ENCODE results near the gene STIM1.
"Not testable (repeated sequence)": the region's sequence is repeated elsewhere in the genome, so short reads cannot be mapped to it uniquely, and the experiment has no call there.

The STIM1 gene

DNA sequence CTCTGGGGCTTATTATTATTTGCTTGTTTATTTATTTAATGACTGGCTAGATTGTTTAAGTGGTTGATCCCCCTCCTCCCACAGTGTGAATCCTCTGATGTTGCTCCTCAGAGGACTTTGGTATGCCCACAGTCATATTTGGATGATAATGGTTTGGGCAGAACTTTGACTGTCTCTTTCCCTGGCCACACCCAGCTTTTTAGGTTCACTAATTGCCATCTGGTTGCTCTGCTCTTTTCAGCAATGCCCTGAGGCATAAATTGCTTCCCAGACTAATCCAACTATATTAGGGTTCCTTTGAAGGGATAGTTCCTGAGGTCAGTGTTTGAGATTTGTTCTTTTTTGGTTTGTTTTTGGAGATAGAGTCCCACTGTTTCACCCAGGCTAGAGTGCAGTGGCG, 139.8 kb downstream of the STIM1 start:
- H3K4me1 ChIP-seq (ENCODE audit: control insufficient read depth, insufficient read depth, low read length, unreplicated experiment), result peaks cover 5% of the 10 kb centered on the region
- no peaks in the 10 kb centered on the region for H3K36me3 ChIP-seq (ENCODE audit: insufficient read depth, low read length)
- H3K27me3 ChIP-seq (ENCODE audit: insufficient read depth, low read length), result no peaks in the 10 kb centered on the region
- no peak overlapping the region for H3K4me3 ChIP-seq (ENCODE audit: low read depth, low read length)
- H2AFZ ChIP-seq (ENCODE audit: low read length, unreplicated experiment), result no peak overlapping the region
- no peaks in the 10 kb centered on the region for H3K79me2 ChIP-seq (ENCODE audit: control insufficient read depth, insufficient read depth, low read length, unreplicated experiment)
- H3K27ac ChIP-seq (ENCODE audit: low read depth, low read length), result no peak overlapping the region

- H2AFZ ChIP-seq (ENCODE audit: low read length, unreplicated experiment), result no peak overlapping the region
- H3K4me1 ChIP-seq (ENCODE audit: control insufficient read depth, insufficient read depth, low read length, unreplicated experiment), result peaks cover 5% of the 10 kb centered on the region
- H3K27me3 ChIP-seq (ENCODE audit: insufficient read depth, low read length), result no peaks in the 10 kb centered on the region
- no peaks in the 10 kb centered on the region for H3K79me2 ChIP-seq (ENCODE audit: control insufficient read depth, insufficient read depth, low read length, unreplicated experiment)
- no peak overlapping the region for H3K4me3 ChIP-seq (ENCODE audit: low read depth, low read length)
- H3K27ac ChIP-seq (ENCODE audit: low read depth, low read length), result no peak overlapping the region
- H3K36me3 ChIP-seq (ENCODE audit: insufficient read depth, low read length), result no peaks in the 10 kb centered on the region
These were observed 140.6 kb downstream of the STIM1 start for GRCh38 chr11:3995949-3996554.

- no peak overlapping the region for H3K4me3 ChIP-seq (ENCODE audit: low read depth, low read length)
- no peak overlapping the region for H2AFZ ChIP-seq (ENCODE audit: low read length, unreplicated experiment)
- no peaks in the 10 kb centered on the region for H3K36me3 ChIP-seq (ENCODE audit: insufficient read depth, low read length)
- H3K27ac ChIP-seq (ENCODE audit: low read depth, low read length), result no peak overlapping the region
- no peaks in the 10 kb centered on the region for H3K27me3 ChIP-seq (ENCODE audit: insufficient read depth, low read length)
- H3K79me2 ChIP-seq (ENCODE audit: control insufficient read depth, insufficient read depth, low read length, unreplicated experiment), result no peaks in the 10 kb centered on the region
- peaks cover 5% of the 10 kb centered on the region for H3K4me1 ChIP-seq (ENCODE audit: control insufficient read depth, insufficient read depth, low read length, unreplicated experiment)
These were observed 141.2 kb downstream of the STIM1 start for GRCh38 chr11:3996651-3997050.

GRCh38 chr11:4004753-4005152, 149.3 kb downstream of the STIM1 start:
- not testable (repeated sequence) for H3K36me3 ChIP-seq (ENCODE audit: insufficient read depth, low read length); H3K79me2 ChIP-seq (ENCODE audit: control insufficient read depth, insufficient read depth, low read length, unreplicated experiment); H3K4me3 ChIP-seq (ENCODE audit: low read depth, low read length); H2AFZ ChIP-seq (ENCODE audit: low read length, unreplicated experiment); H3K27ac ChIP-seq (ENCODE audit: low read depth, low read length); H3K4me1 ChIP-seq (ENCODE audit: control insufficient read depth, insufficient read depth, low read length, unreplicated experiment); H3K27me3 ChIP-seq (ENCODE audit: insufficient read depth, low read length)

DNA sequence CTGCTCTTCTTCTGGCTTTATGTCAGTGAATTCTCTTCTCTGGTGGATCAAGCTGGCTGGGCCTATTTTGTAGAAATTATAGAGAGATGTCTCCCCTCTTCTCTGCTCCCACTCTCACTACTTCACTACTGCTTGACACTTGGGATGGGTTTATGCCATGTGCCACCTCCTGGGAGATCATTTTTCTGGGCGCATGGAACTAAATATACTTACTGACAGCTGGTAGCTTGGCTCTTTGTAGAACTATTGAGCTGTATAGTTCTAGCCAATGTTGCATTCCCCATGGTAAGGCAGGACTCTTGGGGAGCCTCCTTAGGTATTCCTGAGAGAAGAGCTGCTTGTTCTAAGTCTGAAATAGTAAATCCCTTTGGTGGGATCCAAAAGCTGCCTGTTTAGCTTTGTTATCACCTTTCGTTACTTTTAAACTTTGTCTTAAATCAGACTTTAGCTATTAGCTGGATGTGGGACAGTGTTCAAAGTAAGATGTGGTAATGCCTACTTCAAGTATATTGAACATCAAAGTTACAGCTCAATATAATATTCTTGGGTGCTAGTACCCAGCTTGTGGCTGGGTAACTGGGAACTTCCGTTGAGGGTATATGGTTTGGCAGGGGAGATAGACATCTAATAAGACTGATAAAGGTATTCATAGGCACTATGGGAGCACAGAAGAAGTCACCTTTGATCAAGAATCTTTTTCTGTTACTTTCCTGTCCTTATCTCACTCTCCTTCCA, 151.6 kb downstream of the STIM1 start:
- Histone ChIP-seq H3K4me3 (ENCODE audit: low read depth, low read length) (no peak overlapping the region), H3K79me2 (ENCODE audit: control insufficient read depth, insufficient read depth, low read length, unreplicated experiment) (no peaks in the 10 kb centered on the region)

GRCh38 chr11:4008116-4008515, 152.7 kb downstream of the STIM1 start:
- no peak overlapping the region for H3K27ac ChIP-seq (ENCODE audit: low read depth, low read length)
- H3K36me3 ChIP-seq (ENCODE audit: insufficient read depth, low read length), result no peaks in the 10 kb centered on the region
- no peaks in the 10 kb centered on the region for H3K27me3 ChIP-seq (ENCODE audit: insufficient read depth, low read length)
- H2AFZ ChIP-seq (ENCODE audit: low read length, unreplicated experiment), result no peak overlapping the region
- no peaks in the 10 kb centered on the region for H3K79me2 ChIP-seq (ENCODE audit: control insufficient read depth, insufficient read depth, low read length, unreplicated experiment)
- no peak overlapping the region for H3K4me3 ChIP-seq (ENCODE audit: low read depth, low read length)
- H3K4me1 ChIP-seq (ENCODE audit: control insufficient read depth, insufficient read depth, low read length, unreplicated experiment), result no peaks in the 10 kb centered on the region

More for the DNA sequence above, 151.6 kb downstream of the STIM1 start:
- Histone ChIP-seq H3K36me3 (ENCODE audit: insufficient read depth, low read length) (no peaks in the 10 kb centered on the region), H3K4me1 (ENCODE audit: control insufficient read depth, insufficient read depth, low read length, unreplicated experiment) (no peaks in the 10 kb centered on the region), H2AFZ (ENCODE audit: low read length, unreplicated experiment) (no peak overlapping the region), H3K27me3 (ENCODE audit: insufficient read depth, low read length) (no peaks in the 10 kb centered on the region), H3K27ac (ENCODE audit: low read depth, low read length) (no peak overlapping the region)

DNA sequence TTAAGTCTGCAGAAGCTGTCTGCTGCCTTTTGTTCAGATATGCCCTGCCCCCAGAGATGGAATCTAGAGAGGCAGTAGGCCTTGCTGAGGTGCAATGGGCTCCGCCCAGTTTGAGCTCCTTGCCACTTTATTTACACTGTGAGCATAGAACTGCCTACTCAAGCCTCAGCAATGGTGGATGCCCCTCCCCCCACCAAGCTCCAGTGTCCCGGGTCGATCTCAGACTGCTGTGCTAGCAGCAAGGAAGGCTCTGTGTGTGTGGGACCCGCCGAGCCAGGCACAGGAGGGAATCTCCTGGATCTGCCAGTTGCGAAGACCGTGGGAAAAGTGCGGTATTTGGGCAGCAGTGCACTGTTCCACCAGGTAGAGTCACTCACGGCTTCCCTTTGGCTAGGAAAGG, 161.1 kb downstream of the STIM1 start:
- H3K4me1 ChIP-seq (ENCODE audit: control insufficient read depth, insufficient read depth, low read length, unreplicated experiment); H3K36me3 ChIP-seq (ENCODE audit: insufficient read depth, low read length); H3K27me3 ChIP-seq (ENCODE audit: insufficient read depth, low read length); H2AFZ ChIP-seq (ENCODE audit: low read length, unreplicated experiment); H3K4me3 ChIP-seq (ENCODE audit: low read depth, low read length); H3K27ac ChIP-seq (ENCODE audit: low read depth, low read length); H3K79me2 ChIP-seq (ENCODE audit: control insufficient read depth, insufficient read depth, low read length, unreplicated experiment): not testable (repeated sequence)

GRCh38 chr11:4017129-4017528, 161.7 kb downstream of the STIM1 start:
- H3K27ac ChIP-seq (ENCODE audit: low read depth, low read length), result no peak overlapping the region
- H3K79me2 ChIP-seq (ENCODE audit: control insufficient read depth, insufficient read depth, low read length, unreplicated experiment), result no peaks in the 10 kb centered on the region

GRCh38 chr11:4018641-4019040, 163.2 kb downstream of the STIM1 start:
- no peaks in the 10 kb centered on the region for H3K36me3 ChIP-seq (ENCODE audit: insufficient read depth, low read length)
- no peaks in the 10 kb centered on the region for H3K27me3 ChIP-seq (ENCODE audit: insufficient read depth, low read length)
- H2AFZ ChIP-seq (ENCODE audit: low read length, unreplicated experiment), result no peak overlapping the region
- H3K79me2 ChIP-seq (ENCODE audit: control insufficient read depth, insufficient read depth, low read length, unreplicated experiment), result no peaks in the 10 kb centered on the region
- no peak overlapping the region for H3K27ac ChIP-seq (ENCODE audit: low read depth, low read length)
- no peak overlapping the region for H3K4me3 ChIP-seq (ENCODE audit: low read depth, low read length)
- H3K4me1 ChIP-seq (ENCODE audit: control insufficient read depth, insufficient read depth, low read length, unreplicated experiment), result no peaks in the 10 kb centered on the region

More at GRCh38 chr11:4017129-4017528, 161.7 kb downstream of the STIM1 start:
- H3K36me3 ChIP-seq (ENCODE audit: insufficient read depth, low read length), result no peaks in the 10 kb centered on the region
- H2AFZ ChIP-seq (ENCODE audit: low read length, unreplicated experiment), result no peak overlapping the region
- H3K27me3 ChIP-seq (ENCODE audit: insufficient read depth, low read length), result no peaks in the 10 kb centered on the region
- H3K4me1 ChIP-seq (ENCODE audit: control insufficient read depth, insufficient read depth, low read length, unreplicated experiment), result no peaks in the 10 kb centered on the region
- H3K4me3 ChIP-seq (ENCODE audit: low read depth, low read length), result no peak overlapping the region

- H3K4me1 ChIP-seq (ENCODE audit: control insufficient read depth, insufficient read depth, low read length, unreplicated experiment), result no peaks in the 10 kb centered on the region
- no peak overlapping the region for H3K4me3 ChIP-seq (ENCODE audit: low read depth, low read length)
- H3K27me3 ChIP-seq (ENCODE audit: insufficient read depth, low read length), result no peaks in the 10 kb centered on the region
- H3K36me3 ChIP-seq (ENCODE audit: insufficient read depth, low read length), result no peaks in the 10 kb centered on the region
- H3K79me2 ChIP-seq (ENCODE audit: control insufficient read depth, insufficient read depth, low read length, unreplicated experiment), result no peaks in the 10 kb centered on the region
- no peak overlapping the region for H2AFZ ChIP-seq (ENCODE audit: low read length, unreplicated experiment)
- no peak overlapping the region for H3K27ac ChIP-seq (ENCODE audit: low read depth, low read length)
These were observed 164.4 kb downstream of the STIM1 start for GRCh38 chr11:4019891-4020290.

GRCh38 chr11:4022669-4023068, 167.2 kb downstream of the STIM1 start:
- no peak overlapping the region for H2AFZ ChIP-seq (ENCODE audit: low read length, unreplicated experiment)
- peaks cover 8% of the 10 kb centered on the region; the same call in 1 of the 2 replicates for H3K36me3 ChIP-seq (ENCODE audit: insufficient read depth, low read length)
- H3K27me3 ChIP-seq (ENCODE audit: insufficient read depth, low read length), result no peaks in the 10 kb centered on the region
- H3K27ac ChIP-seq (ENCODE audit: low read depth, low read length), result no peak overlapping the region
- H3K79me2 ChIP-seq (ENCODE audit: control insufficient read depth, insufficient read depth, low read length, unreplicated experiment), result no peaks in the 10 kb centered on the region
- H3K4me1 ChIP-seq (ENCODE audit: control insufficient read depth, insufficient read depth, low read length, unreplicated experiment), result peaks cover 6% of the 10 kb centered on the region
- no peak overlapping the region for H3K4me3 ChIP-seq (ENCODE audit: low read depth, low read length)
